HL-60 (cell line): ENCODE results near the gene TMEM86B.
A peak's percentile ranks its signal among the peaks of the same experiment; 100 is the strongest.

Experiments
- DNase-seq, 2 experiments: peaks; one replicate each; pipeline ENCODE4 v3.0.0-alpha.2; 2010 to 2020; ENCODE audit warnings: low read depth in 1 of 2, low spot score in 1 of 2
- H3K27ac ChIP-seq: fragments of 250-450 bp; sonication (Bioruptor Pico); replicated peaks from 2 replicates; pipeline ENCODE4 v1.5.1; 2020; ENCODE audit warnings: mild to moderate bottlenecking, moderate library complexity
- H3K27me3 ChIP-seq: fragments of 250-450 bp; sonication (Bioruptor Pico); 2 replicates; pipeline ENCODE4 v1.5.1; 2021; ENCODE audit warnings: mild to moderate bottlenecking, moderate library complexity; ENCODE audit not compliant: insufficient read depth, poor library complexity, severe bottlenecking
- H3K4me3 ChIP-seq: replicated peaks from 2 replicates; pipeline ENCODE4 v1.5.1; 2011; ENCODE audit warnings: mild to moderate bottlenecking, control low read depth, low read length; ENCODE audit not compliant: insufficient read depth
- CTCF ChIP-seq: IDR thresholded peaks from one replicate; pipeline ENCODE4 v1.5.1; 2011; ENCODE audit warnings: low read length, control low read depth, inconsistent platforms; ENCODE audit not compliant: insufficient read depth
- GABPA ChIP-seq: IDR thresholded peaks from 2 replicates; pipeline ENCODE4 v1.6.1; 2012; ENCODE audit warnings: low read depth
- POLR2AphosphoS5 ChIP-seq: IDR thresholded peaks from 2 replicates; pipeline ENCODE4 v1.6.1; 2012; ENCODE audit warnings: low read depth
- REST ChIP-seq: IDR thresholded peaks from 2 replicates; pipeline ENCODE4 v1.6.1; 2012; ENCODE audit warnings: low read depth; ENCODE audit not compliant: insufficient replicate concordance
- SPI1 ChIP-seq: IDR thresholded peaks from 2 replicates; pipeline ENCODE4 v1.6.1; 2012; ENCODE audit warnings: low read depth, mild to moderate bottlenecking, borderline replicate concordance

Gene TMEM86B

GRCh38 chr19:55254625-55254977 is 26.0 kb upstream of the TMEM86B start:
- H3K27ac ChIP-seq = peak overlapping the region; percentile 98
- H3K27me3 ChIP-seq = no peaks in the 10 kb centered on the region
- H3K4me3 ChIP-seq = peak overlapping the region; percentile 75
- TF ChIP-seq CTCF (no peak), SPI1 (no peak), POLR2AphosphoS5 (no peak), GABPA (no peak), REST (no peak)
- DNase-seq = peak in 1 of 2 experiments; percentile 15

GRCh38 chr19:55253842-55254624 is 25.5 kb upstream of the TMEM86B start:
- TF ChIP-seq SPI1 (peak; percentile 99), CTCF (no peak), REST (no peak), GABPA (no peak), POLR2AphosphoS5 (peak; percentile 63)
- peak; percentile 72 to 82 for DNase-seq
- H3K27me3 ChIP-seq = no peaks in the 10 kb centered on the region
- peak overlapping the region; percentile 98 for H3K27ac ChIP-seq
- H3K4me3 ChIP-seq = peak overlapping the region; percentile 75

GRCh38 chr19:55252760-55253663 is 24.4 kb upstream of the TMEM86B start:
- Histone ChIP-seq H3K27ac (peak overlapping the region; percentile 98), H3K27me3 (no peaks in the 10 kb centered on the region), H3K4me3 (peak overlapping the region; percentile 75)
- peak in 1 of 2 experiments; percentile 25 for DNase-seq
- no peak for TF ChIP-seq GABPA
- TF ChIP-seq CTCF = no peak
- no peak for TF ChIP-seq SPI1
- TF ChIP-seq POLR2AphosphoS5 = no peak
- TF ChIP-seq REST = no peak
